ENCODE measurements around the gene MRPL10. TPM values are rescaled to one million over a fixed set of nuclear protein-coding genes. Genes with fewer than 3 reads are reported as not detected.

The MRPL10 gene
- total RNA-seq, 6 experiments from 2014 or later, result 39.4 to 48.0 (median 43.7) TPM

- H3K36me3 Mint-ChIP-seq (ENCODE audit: low read depth), result no peaks in the 10 kb centered on the region
- peaks cover 3% of the 10 kb centered on the region for H3K27me3 Mint-ChIP-seq (ENCODE audit: insufficient read depth)
- no peaks in the 10 kb centered on the region for H3K9me3 Mint-ChIP-seq
- no peak overlapping the region for H3K27ac Mint-ChIP-seq
- H3K4me3 Mint-ChIP-seq, result no peak overlapping the region
- DNase-seq, result no peak
- no peak for TF ChIP-seq CTCF (IDR thresholded peaks at IDR 0.05)
- H3K4me1 Mint-ChIP-seq (ENCODE audit: low read depth), result peaks cover 42% of the 10 kb centered on the region
Measured at GRCh38 chr17:47845716-47846075, 14.4 kb upstream of the MRPL10 start.

- DNase-seq, result peak; percentile 36
- H3K36me3 Mint-ChIP-seq (ENCODE audit: low read depth), result no peaks in the 10 kb centered on the region
- peaks cover 3% of the 10 kb centered on the region for H3K27me3 Mint-ChIP-seq (ENCODE audit: insufficient read depth)
- H3K9me3 Mint-ChIP-seq, result no peaks in the 10 kb centered on the region
- H3K27ac Mint-ChIP-seq, result no peak overlapping the region
- peaks cover 42% of the 10 kb centered on the region for H3K4me1 Mint-ChIP-seq (ENCODE audit: low read depth)
- H3K4me3 Mint-ChIP-seq, result no peak overlapping the region
- TF ChIP-seq CTCF (IDR thresholded peaks at IDR 0.05), result peak; percentile 80
Measured at GRCh38 chr17:47844814-47845715, 13.7 kb upstream of the MRPL10 start.

- Mint-ChIP-seq H3K36me3 (ENCODE audit: low read depth) (no peaks in the 10 kb centered on the region), H3K27ac (no peak overlapping the region), H3K27me3 (ENCODE audit: insufficient read depth) (peaks cover 3% of the 10 kb centered on the region), H3K4me3 (no peak overlapping the region), H3K9me3 (no peaks in the 10 kb centered on the region), H3K4me1 (ENCODE audit: low read depth) (peaks cover 43% of the 10 kb centered on the region)
- no peak for TF ChIP-seq CTCF (IDR thresholded peaks at IDR 0.05)
- peak; percentile 8 for DNase-seq
Measured at GRCh38 chr17:47844227-47844626, 12.9 kb upstream of the MRPL10 start.

GRCh38 chr17:47843391-47843730 lies 12.0 kb upstream of the MRPL10 start:
- Mint-ChIP-seq H3K27me3 (ENCODE audit: insufficient read depth) (peaks cover 3% of the 10 kb centered on the region), H3K4me1 (ENCODE audit: low read depth) (peaks cover 43% of the 10 kb centered on the region), H3K4me3 (no peak overlapping the region), H3K36me3 (ENCODE audit: low read depth) (no peaks in the 10 kb centered on the region), H3K9me3 (no peaks in the 10 kb centered on the region), H3K27ac (no peak overlapping the region; the same call in 1 of the 2 replicates)
- no peak; the same call in none of the 2 replicates for TF ChIP-seq CTCF (IDR thresholded peaks at IDR 0.05)
- DNase-seq, result no peak

GRCh38 chr17:47841488-47842291 lies 10.3 kb upstream of the MRPL10 start:
- peaks cover 56% of the 10 kb centered on the region for H3K4me1 Mint-ChIP-seq (ENCODE audit: low read depth)
- peak; percentile 43 for TF ChIP-seq CTCF (IDR thresholded peaks at IDR 0.05)
- no peaks in the 10 kb centered on the region; the same call in 1 of the 2 replicates for H3K27me3 Mint-ChIP-seq (ENCODE audit: insufficient read depth)
- H3K9me3 Mint-ChIP-seq, result no peaks in the 10 kb centered on the region
- DNase-seq, result no peak
- peak overlapping the region; percentile 79 for H3K27ac Mint-ChIP-seq
- no peaks in the 10 kb centered on the region for H3K36me3 Mint-ChIP-seq (ENCODE audit: low read depth)
- peak overlapping the region; percentile 97 for H3K4me3 Mint-ChIP-seq
